A673 (cell line): ENCODE results near the gene ACOXL. TPM values are rescaled to one million over a fixed set of nuclear protein-coding genes. Genes with fewer than 3 reads are reported as not detected.

ENCODE experiments used
- BruUV-seq: library from RNA; stranded (reverse); fragments of 400-500 nt; replicated peaks from 2 replicates; lab custom pipeline; 2021; lab: Mats Ljungman, UMichigan
- CTCF ChIA-PET: fragments of 300-600 bp; sonication (Branson Sonifier 250); formaldehyde crosslinking; loops from one replicate; lab custom pipeline; 2022; ENCODE audit warnings: antibody characterized with exemption; lab: Charles Lee
- POLR2A ChIA-PET: fragments of 300-600 bp; sonication (Branson Sonifier 250); formaldehyde crosslinking; loops from one replicate; lab custom pipeline; 2022; ENCODE audit warnings: antibody characterized with exemption; ENCODE audit not compliant: low non-redundant PET; lab: Charles Lee
- DNase-seq: peaks from one replicate; pipeline ENCODE4 v3.0.0-alpha.2; 2015; ENCODE audit warnings: low spot score
- H3K27ac ChIP-seq: fragments of 200-600 bp; sonication (generic); 2 replicates; pipeline ENCODE4 v1.5.1; 2016; ENCODE audit warnings: mixed run types, low read depth, mild to moderate bottlenecking, mixed read lengths, antibody characterized with exemption, low read length; ENCODE audit not compliant: poor library complexity, severe bottlenecking
- H3K27me3 ChIP-seq: fragments of 200-600 bp; sonication (generic); replicated peaks from 2 replicates; pipeline ENCODE4 v1.6.1; 2017; ENCODE audit warnings: mixed run types, low read depth, mild to moderate bottlenecking, mixed read lengths, antibody characterized with exemption, low read length; ENCODE audit not compliant: insufficient read depth, poor library complexity
- H3K36me3 ChIP-seq: fragments of 200-600 bp; sonication (generic); 2 replicates; pipeline ENCODE4 v1.6.1; 2016; ENCODE audit warnings: mixed run types, mild to moderate bottlenecking, mixed read lengths, antibody characterized with exemption, low read length; ENCODE audit not compliant: insufficient read depth, poor library complexity, severe bottlenecking
- H3K4me1 ChIP-seq: fragments of 200-600 bp; sonication (generic); 2 replicates; pipeline ENCODE4 v1.6.1; 2017; ENCODE audit warnings: mixed run types, mild to moderate bottlenecking, mixed read lengths, antibody characterized with exemption, low read length; ENCODE audit not compliant: insufficient read depth, poor library complexity, severe bottlenecking
- H3K4me3 ChIP-seq: fragments of 200-600 bp; sonication (generic); 2 replicates; pipeline ENCODE4 v1.5.1; 2016; ENCODE audit warnings: low read depth, mixed run types, mild to moderate bottlenecking, mixed read lengths, low read length; ENCODE audit not compliant: poor library complexity, severe bottlenecking
- H3K9me3 ChIP-seq: fragments of 200-600 bp; sonication (generic); 2 replicates; pipeline ENCODE4 v1.6.1; 2016; ENCODE audit warnings: mixed run types, low read depth, mild to moderate bottlenecking, mixed read lengths, antibody characterized with exemption, low read length; ENCODE audit not compliant: poor library complexity, severe bottlenecking
- CTCF ChIP-seq: fragments of 300-800, 200-600 bp; sonication (generic); conservative IDR thresholded peaks from 2 replicates; pipeline ENCODE4 v1.5.1; 2017; ENCODE audit warnings: low read depth, mild to moderate bottlenecking, antibody characterized with exemption, low read length, moderate library complexity, mixed read lengths
- EZH2 ChIP-seq: fragments of 200-600 bp; sonication (generic); IDR thresholded peaks from 2 replicates; pipeline ENCODE4 v1.6.1; 2017; ENCODE audit warnings: borderline replicate concordance, low read depth, mild to moderate bottlenecking, mixed read lengths, antibody characterized with exemption, low read length; ENCODE audit not compliant: poor library complexity, severe bottlenecking
- intact Hi-C: fragments of 100-400 bp; cut with micrococcal nuclease; formaldehyde crosslinking; loops from one replicate; pipeline ENCODE4 v1.10.0; 2022; ENCODE audit not compliant: unreplicated experiment
- total RNA-seq: library from RNA; stranded (reverse); gene quantifications from 2 replicates; pipeline ENCODE4 v1.2.3, GENCODE V29; 2021

ACOXL gene
- total RNA-seq, 1 experiment from 2014 or later = not detected

- CTCF ChIA-PET = interaction anchor here (0.5 kb wide), 1 partner anchor 377 kb away, joined by 3 read pairs; the partner anchor contains the start of gene BCL2L11
- H3K36me3 ChIP-seq = no peaks in the 10 kb centered on the region
- H3K27me3 ChIP-seq = peaks cover 19% of the 10 kb centered on the region
- no peak for TF ChIP-seq EZH2
- no peak for TF ChIP-seq CTCF
- H3K4me3 ChIP-seq = no peak overlapping the region
- H3K4me1 ChIP-seq = no peaks in the 10 kb centered on the region
- BruUV-seq = no TSS peak
- POLR2A ChIA-PET = no interaction called here
- no peak for DNase-seq
- H3K9me3 ChIP-seq = no peaks in the 10 kb centered on the region
- intact Hi-C loops = no loop called here
- H3K27ac ChIP-seq = no peak overlapping the region
Observed at GRCh38 chr2:110743600-110743999, 11.2 kb downstream of the ACOXL start.

GRCh38 chr2:110744429-110744828, 12.1 kb downstream of the ACOXL start:
- CTCF ChIA-PET = no interaction called here
- no TSS peak for BruUV-seq
- intact Hi-C loops = no loop called here

GRCh38 chr2:110745048-110745447, 12.7 kb downstream of the ACOXL start:
- Histone ChIP-seq H3K27me3 (peaks cover 25% of the 10 kb centered on the region), H3K4me1 (no peaks in the 10 kb centered on the region), H3K9me3 (no peaks in the 10 kb centered on the region), H3K4me3 (no peak overlapping the region), H3K27ac (no peak overlapping the region), H3K36me3 (no peaks in the 10 kb centered on the region)
- ChIA-PET POLR2A (no interaction called here), CTCF (no interaction called here)
- no TSS peak for BruUV-seq
- intact Hi-C loops = no loop called here
- no peak for DNase-seq
- TF ChIP-seq CTCF = no peak
- TF ChIP-seq EZH2 = no peak

More at GRCh38 chr2:110744429-110744828, 12.1 kb downstream of the ACOXL start:
- Histone ChIP-seq H3K4me3 (no peak overlapping the region), H3K27me3 (peaks cover 25% of the 10 kb centered on the region), H3K27ac (no peak overlapping the region), H3K4me1 (no peaks in the 10 kb centered on the region), H3K36me3 (no peaks in the 10 kb centered on the region), H3K9me3 (no peaks in the 10 kb centered on the region)
- DNase-seq = no peak
- POLR2A ChIA-PET = no interaction called here
- TF ChIP-seq CTCF (no peak), EZH2 (no peak)
